Nephron (organoid): ENCODE results near the gene ETV6.

Experiments
- H3K27ac Mint-ChIP-seq, 3 experiments: 2 replicates each; pipeline ENCODE4 v1.8.0; 2020; ENCODE audit warnings: mixed read lengths in 3 of 3, mild to moderate bottlenecking in 2 of 3, moderate library complexity in 1 of 3
- H3K27me3 Mint-ChIP-seq: 2 replicates; pipeline ENCODE4 v1.8.0; 2021; ENCODE audit warnings: low read depth, mild to moderate bottlenecking, moderate library complexity, mixed read lengths
- H3K36me3 Mint-ChIP-seq: 2 replicates; pipeline ENCODE4 v1.8.0; 2020; ENCODE audit warnings: low read depth, mixed read lengths
- H3K4me1 Mint-ChIP-seq: 2 replicates; pipeline ENCODE4 v1.8.0; 2020; ENCODE audit warnings: mixed read lengths
- H3K4me3 Mint-ChIP-seq, 3 experiments: 2 replicates each; pipeline ENCODE4 v1.8.0; 2020; ENCODE audit warnings: mild to moderate bottlenecking in 3 of 3, mixed read lengths in 3 of 3, moderate library complexity in 2 of 3
- H3K9me3 Mint-ChIP-seq: 2 replicates; pipeline ENCODE4 v1.8.0; 2020; ENCODE audit warnings: mixed read lengths
- TF ChIP-seq, protein P1 (sequence below), 3 experiments: fragments of 200-600 bp; sonication (generic); IDR thresholded peaks; one replicate each; pipeline ENCODE4 v1.5.0; 2021; ENCODE audit warnings: antibody characterized with exemption in 3 of 3; ENCODE audit not compliant: unreplicated experiment in 3 of 3

The ETV6 gene

DNA sequence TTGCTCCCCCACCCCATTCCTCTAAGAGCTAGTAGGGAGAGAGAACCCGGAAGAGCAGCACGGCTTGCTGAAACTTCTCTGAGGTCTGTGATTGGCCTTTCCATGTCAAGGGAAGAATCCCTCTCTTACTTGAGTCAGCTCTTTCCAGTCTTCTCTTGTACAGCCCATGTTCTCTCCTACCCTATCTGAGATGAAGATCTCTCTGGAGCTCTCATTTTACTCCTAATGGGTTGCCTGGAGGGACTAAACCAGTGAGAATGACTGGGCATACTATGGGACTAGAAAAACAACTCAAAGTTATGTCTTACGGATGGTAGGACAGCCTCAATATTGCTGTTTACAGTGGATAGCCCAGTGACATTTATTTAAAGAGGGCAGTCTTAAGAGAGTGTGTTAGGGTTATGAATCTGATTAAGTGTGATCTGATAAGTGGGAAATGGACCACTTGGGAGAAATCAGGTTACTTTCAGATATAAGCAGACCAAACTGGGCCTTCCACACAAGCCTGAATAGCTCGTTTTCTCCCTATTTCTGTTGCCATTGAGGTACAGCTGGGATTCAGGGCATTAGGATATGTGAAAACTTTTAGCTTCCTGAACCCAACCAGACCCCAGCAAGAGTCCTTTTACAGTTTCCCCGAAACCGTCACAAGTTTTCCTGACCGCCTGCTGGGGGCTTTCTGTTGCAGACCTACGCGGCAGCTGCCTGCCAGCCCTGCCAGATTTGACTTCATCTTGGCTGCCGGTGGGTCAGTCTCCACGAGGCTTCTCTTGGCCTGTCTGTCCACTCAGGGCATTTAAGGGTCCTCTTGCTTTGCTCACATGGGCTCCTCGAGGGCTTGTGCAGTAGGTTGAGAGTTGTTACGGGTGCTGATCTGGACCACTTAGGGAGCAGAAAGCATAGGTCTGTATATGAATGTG is 16.9 kb downstream of the ETV6 start:
- Mint-ChIP-seq H3K4me1 (peaks cover 50% of the 10 kb centered on the region), H3K27ac (no peak overlapping the region), H3K9me3 (no peaks in the 10 kb centered on the region), H3K27me3 (no peaks in the 10 kb centered on the region), H3K4me3 (no peak overlapping the region), H3K36me3 (peaks cover 9% of the 10 kb centered on the region)
- TF ChIP-seq, protein P1, sequence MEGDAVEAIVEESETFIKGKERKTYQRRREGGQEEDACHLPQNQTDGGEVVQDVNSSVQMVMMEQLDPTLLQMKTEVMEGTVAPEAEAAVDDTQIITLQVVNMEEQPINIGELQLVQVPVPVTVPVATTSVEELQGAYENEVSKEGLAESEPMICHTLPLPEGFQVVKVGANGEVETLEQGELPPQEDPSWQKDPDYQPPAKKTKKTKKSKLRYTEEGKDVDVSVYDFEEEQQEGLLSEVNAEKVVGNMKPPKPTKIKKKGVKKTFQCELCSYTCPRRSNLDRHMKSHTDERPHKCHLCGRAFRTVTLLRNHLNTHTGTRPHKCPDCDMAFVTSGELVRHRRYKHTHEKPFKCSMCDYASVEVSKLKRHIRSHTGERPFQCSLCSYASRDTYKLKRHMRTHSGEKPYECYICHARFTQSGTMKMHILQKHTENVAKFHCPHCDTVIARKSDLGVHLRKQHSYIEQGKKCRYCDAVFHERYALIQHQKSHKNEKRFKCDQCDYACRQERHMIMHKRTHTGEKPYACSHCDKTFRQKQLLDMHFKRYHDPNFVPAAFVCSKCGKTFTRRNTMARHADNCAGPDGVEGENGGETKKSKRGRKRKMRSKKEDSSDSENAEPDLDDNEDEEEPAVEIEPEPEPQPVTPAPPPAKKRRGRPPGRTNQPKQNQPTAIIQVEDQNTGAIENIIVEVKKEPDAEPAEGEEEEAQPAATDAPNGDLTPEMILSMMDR (IDR thresholded peaks at IDR 0.05; ENCODE audit: unreplicated experiment in 3 of 3) = no peak

DNA sequence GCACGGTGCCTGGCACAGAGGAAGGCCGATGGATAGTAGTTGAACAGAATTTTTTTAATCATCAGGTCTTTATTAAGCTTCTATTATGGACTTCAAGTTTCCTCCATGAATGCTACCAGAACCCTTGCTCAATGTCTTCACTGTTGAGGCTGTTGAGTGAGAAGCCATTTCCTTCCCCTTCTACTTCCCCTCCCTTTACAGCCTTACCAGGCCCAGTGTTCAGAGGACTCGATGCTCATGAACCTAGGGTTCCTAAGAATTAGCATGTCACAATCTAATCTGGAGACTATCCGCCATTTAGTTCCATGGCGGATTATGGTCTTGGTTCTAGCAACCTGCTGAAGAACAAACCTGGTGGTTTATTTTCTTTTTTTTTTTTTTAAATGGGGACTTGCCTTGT is 17.7 kb downstream of the ETV6 start:
- Mint-ChIP-seq H3K4me1 (peaks cover 44% of the 10 kb centered on the region), H3K9me3 (no peaks in the 10 kb centered on the region), H3K36me3 (peaks cover 4% of the 10 kb centered on the region), H3K27ac (no peak overlapping the region), H3K27me3 (no peaks in the 10 kb centered on the region), H3K4me3 (no peak overlapping the region)
- TF ChIP-seq, protein P1 (IDR thresholded peaks at IDR 0.05; ENCODE audit: unreplicated experiment in 3 of 3) = no peak

DNA sequence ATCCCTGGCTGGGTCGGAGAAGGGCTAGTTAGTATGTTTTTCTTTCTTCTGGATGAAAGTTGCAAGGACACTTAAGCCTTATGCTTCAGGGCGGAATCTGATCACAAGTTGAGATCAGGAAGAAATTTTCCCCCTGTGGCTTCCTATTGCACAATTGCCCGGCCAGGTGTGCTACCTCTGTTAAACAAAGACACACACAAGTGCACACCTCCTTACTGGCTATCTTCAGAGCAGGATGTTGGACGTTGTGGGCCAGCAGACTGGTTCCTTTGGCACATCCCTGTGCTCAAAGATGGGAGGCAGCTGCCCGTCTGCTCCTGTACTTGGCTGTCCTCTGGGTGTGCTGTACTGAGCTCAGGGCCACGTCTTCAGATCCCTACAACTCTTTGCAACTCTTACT is 19.1 kb downstream of the ETV6 start:
- Mint-ChIP-seq H3K4me3 (no peak overlapping the region), H3K4me1 (peaks cover 43% of the 10 kb centered on the region), H3K27me3 (no peaks in the 10 kb centered on the region), H3K9me3 (no peaks in the 10 kb centered on the region), H3K27ac (no peak overlapping the region), H3K36me3 (no peaks in the 10 kb centered on the region)
- TF ChIP-seq, protein P1 (IDR thresholded peaks at IDR 0.05; ENCODE audit: unreplicated experiment in 3 of 3) = no peak

DNA sequence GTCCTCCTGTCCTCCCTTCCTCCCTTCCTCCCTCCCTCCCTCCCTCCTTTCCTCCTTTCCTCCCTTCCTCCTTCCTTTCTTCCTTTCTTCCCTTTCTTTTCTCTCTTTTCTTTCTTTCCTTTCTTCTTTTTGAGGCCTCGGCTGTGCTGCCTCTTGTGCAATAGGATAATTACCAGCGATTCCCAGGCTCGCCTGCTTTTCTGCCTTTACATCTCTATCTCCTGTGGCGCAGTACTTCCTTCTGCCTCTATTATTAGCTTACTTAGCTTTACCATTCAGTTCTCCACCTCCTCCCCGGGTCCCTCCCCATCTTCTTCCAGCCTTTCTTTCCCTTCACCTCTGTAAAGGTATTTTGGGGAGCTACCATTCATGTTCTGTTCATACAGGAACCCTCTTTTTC is 19.9 kb downstream of the ETV6 start:
- Mint-ChIP-seq H3K27me3 (no peaks in the 10 kb centered on the region), H3K27ac (no peak overlapping the region), H3K9me3 (no peaks in the 10 kb centered on the region), H3K36me3 (no peaks in the 10 kb centered on the region), H3K4me3 (no peak overlapping the region), H3K4me1 (peaks cover 43% of the 10 kb centered on the region)
- TF ChIP-seq, protein P1 (IDR thresholded peaks at IDR 0.05; ENCODE audit: unreplicated experiment in 3 of 3) = no peak

DNA sequence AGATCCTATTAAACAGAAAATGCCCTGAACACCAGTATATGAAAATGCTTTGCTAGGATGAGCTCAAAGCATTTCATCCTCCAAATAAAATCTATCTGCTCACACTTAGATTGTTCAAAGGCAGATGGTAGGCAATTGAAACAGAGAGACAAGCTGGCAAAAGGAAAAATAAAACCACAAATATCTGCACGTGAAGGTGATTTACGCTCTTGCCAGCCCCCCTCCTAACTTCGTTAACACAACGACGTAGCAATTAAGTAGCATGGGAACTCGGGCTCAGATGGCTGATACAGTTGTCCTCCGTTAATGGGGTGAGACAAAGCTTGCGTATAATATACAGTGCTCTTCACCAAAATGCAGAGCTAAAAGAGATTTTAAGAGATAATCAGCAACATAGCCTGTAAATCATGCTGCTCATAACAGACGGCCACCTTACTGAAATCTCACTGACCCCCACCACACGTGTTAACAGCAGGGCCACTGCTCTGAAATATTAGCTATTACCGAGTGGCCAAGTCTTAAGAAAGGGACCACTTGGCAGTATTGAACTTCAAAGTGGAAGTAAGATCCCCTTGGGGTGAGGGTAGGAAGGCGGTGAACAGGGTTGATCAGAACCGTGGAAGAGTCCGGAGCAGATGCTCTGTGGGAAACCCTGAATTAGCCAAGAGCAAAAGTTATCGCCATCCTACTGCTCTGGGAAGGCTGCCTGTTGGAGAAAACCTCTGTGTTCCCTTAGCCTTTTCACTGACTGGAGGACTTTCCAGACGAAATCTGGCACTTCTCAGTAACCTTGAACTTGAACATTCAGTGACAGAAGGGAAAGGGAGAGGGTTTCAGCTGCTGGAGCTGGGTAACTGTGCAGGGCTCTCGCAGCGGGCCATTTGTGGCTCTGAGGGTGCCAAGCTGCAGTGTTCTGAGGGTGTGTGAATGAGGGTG is 23.1 kb downstream of the ETV6 start:
- Mint-ChIP-seq H3K27ac (peak overlapping the region in 1 of 3 experiments; percentile 12), H3K36me3 (no peaks in the 10 kb centered on the region), H3K9me3 (no peaks in the 10 kb centered on the region), H3K4me3 (no peak overlapping the region), H3K4me1 (peaks cover 55% of the 10 kb centered on the region), H3K27me3 (no peaks in the 10 kb centered on the region)
- TF ChIP-seq, protein P1 (IDR thresholded peaks at IDR 0.05; ENCODE audit: unreplicated experiment in 3 of 3) = no peak
